ENCODE data around the gene ENTPD7.
"Not testable (repeated sequence)": the region's sequence is repeated elsewhere in the genome, so short reads cannot be mapped to it uniquely, and the experiment has no call there.

Gene ENTPD7

DNA sequence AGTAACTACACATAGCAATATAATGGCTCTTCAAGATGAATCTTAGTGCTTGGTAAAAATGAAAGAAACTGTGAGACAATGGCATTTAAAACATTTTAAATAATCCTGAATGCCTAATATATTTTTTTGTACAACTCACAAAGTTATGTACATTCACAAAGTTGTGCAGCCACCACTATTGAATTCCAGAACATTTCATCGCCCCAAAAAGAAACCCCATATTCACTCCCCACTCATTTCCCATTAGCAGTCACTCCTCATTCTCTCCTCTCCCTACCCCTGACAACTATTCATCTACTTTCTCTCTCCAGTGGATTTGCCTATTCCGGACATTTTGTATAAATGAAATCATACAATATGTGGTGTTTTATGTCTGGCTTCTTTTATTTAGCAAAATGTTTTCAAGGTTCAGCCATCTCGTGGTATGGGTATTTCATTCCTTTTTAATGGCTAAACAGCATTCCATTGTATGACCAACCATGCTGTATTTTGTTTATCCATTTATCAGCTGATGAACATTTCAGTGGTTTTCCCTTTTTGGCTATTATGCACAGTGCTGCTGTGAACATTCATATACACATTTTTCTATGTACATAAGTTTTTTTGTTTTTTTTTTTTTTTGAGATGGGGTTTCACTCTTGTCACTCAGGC is 34.7 kb downstream of the ENTPD7 start:
- peak; percentile 89 for DNase-seq

GRCh38 chr10:99695761-99696160 is 36.5 kb downstream of the ENTPD7 start:
- peak; percentile 15 for DNase-seq

DNA sequence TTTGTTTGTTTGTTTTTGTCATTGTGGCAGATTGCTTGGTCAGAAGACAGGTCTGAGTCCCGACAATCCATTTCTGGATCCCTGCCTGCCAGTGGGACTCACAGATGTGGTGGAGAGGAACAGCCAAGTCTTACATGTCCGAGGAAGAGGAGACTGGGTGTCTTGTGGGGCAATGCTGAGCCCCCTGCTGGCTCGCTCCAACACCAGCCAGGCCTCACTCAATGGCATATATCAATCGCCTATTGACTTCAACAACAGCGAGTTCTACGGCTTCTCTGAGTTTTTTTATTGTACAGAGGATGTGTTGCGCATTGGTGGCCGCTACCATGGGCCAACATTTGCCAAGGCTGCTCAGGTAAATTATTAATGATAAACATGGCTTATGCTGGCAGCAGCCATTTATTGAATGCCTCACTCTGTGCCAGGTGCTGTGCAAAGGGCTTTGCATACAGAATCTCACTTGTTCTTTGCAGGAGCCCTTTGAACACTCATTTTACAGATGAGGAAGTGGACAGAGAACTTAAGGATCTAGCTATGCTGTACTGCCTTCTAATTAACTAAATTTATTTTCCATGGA is 39.3 kb downstream of the ENTPD7 start:
- no peak for DNase-seq

DNA sequence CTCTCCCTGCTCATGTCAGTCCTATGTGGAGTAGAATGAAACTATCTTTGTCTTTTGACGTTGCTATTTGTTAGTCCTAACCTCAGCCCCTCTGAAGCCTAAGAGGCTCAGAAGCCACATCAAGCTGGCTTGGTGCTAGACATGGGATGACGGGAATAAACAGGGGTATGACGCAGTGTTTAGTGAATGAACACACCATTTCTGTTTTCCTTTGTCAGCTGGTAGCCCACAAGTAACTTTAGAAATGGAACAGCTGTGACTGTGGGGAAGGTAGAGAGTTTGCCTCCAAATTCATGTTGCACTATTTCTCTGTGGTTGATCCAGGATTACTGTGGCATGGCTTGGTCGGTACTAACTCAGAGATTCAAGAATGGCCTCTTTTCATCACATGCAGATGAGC is 41.3 kb downstream of the ENTPD7 start:
- no peak for DNase-seq

- no peak for DNase-seq
Observed at GRCh38 chr10:99708428-99709012, 49.2 kb downstream of the ENTPD7 start.

DNA sequence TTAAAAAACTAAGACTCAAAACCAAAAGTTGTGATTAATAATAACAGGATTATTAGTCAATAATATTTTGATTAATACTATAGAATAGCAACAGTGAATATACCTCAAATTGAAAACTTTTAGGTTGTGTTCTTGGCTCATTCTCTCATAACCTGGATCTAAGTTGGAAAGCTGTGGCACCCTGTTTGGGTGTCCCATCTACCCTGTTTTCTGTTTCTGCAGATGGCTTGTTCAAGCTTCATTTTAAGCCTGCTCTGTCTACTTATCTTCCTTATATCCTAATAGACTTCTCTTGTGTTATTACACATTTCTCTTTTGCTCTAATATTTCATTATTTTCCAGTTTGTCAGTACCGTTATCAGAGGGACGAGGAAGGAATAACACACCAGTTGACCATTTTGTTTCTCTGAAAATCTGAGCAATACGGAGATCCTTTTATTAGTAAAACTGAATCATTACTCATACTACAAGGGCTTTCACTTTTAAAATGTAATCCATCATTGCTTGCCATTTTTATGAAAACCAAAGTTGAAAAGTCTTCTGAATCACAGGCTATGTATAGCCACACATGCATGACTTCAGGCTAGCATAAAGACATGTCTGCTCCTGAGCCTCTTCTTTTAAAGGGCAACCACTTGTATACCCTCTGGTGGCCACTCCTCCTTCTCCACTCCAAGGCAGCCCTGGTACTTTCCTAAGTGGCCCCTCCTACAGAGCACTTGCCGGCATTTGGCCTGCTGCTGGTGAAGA is 50.3 kb downstream of the ENTPD7 start:
- peak; percentile 78 for DNase-seq

DNA sequence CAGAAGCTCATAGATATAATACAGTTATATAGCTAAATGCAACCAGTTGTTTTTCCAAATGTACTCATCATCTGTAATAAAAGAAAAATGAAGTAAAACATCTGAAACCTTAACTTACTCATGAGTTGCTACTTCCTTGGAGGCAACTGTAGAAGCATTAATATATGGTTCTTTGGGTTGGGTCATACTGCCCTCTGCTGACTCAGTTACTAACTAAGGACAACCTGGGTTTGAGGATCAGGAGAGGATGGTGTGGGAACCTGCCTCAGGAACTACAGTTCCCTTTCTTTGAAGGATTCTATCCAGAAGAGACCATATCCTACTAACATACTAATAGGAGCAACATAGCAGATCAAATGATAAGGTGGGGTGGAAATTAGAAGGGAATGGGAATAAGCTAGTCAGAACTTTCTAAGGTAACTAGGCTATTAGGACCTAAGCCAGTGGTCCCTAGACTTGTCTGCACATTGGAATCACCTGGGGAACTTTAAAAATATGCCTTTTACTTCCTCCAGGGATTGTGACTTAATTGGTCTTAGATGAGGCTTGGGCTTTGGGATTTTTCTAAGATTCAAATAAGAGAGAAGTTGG is 51.9 kb downstream of the ENTPD7 start:
- peak; percentile 71 for DNase-seq

GRCh38 chr10:99714446-99714845 is 55.1 kb downstream of the ENTPD7 start:
- DNase-seq, result no peak

GRCh38 chr10:99720387-99720786 is 61.1 kb downstream of the ENTPD7 start:
- DNase-seq, result no peak

DNA sequence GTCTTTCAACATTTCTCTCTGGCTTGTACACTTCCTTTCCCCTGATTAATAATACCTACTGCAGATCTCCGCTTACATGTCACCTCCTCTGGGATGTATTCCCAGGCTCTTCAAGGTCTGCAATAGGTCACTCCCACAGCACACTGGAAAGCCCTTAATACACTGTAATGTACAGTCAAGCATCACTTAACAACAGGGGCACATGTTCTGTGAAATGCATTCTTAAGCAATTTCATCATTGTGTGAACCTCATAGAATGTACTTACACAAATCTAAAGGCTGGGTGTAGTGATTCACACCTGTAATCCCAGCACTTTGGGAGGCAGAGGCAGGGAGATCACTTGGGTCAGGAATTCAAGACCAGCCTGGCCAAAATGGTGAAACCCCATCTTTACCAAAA is 70.7 kb downstream of the ENTPD7 start:
- DNase-seq, result peak; percentile 32

GRCh38 chr10:99731306-99732032 is 72.2 kb downstream of the ENTPD7 start:
- DNase-seq, result no peak

- peak; percentile 97 for DNase-seq
Observed at GRCh38 chr10:99732033-99732842, 72.9 kb downstream of the ENTPD7 start, which contains the start of the genes COX15 and CUTC. TSS of gene COX15 (minus strand) at chr10:99732127. CDS start at chr10:99732049, 78 bp downstream. TSS of gene CUTC (plus strand) at chr10:99732234. CDS start at chr10:99732349, 115 bp downstream.

DNA sequence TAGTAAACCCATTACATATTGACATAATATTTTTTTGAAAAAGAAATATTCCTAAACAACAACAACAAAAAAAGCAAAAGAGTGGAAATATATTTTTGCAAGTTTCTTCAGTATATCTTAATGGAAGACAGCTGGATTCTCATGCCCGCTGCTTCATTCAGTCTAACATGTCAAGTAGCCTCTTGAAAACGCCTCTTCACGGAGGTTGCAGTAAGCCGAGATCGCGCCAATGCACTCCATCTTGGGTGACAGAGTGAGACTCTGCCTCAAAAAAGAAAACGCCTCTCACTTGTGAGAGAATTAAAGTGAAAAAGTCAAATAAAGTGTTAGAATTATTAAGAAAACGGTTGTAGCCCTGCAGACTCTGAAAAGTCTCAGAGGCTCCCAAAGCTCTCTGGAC is 74.1 kb downstream of the ENTPD7 start:
- no peak for DNase-seq

- DNase-seq, result not testable (repeated sequence)
Observed at GRCh38 chr10:99734111-99734510, 74.8 kb downstream of the ENTPD7 start.

DNA sequence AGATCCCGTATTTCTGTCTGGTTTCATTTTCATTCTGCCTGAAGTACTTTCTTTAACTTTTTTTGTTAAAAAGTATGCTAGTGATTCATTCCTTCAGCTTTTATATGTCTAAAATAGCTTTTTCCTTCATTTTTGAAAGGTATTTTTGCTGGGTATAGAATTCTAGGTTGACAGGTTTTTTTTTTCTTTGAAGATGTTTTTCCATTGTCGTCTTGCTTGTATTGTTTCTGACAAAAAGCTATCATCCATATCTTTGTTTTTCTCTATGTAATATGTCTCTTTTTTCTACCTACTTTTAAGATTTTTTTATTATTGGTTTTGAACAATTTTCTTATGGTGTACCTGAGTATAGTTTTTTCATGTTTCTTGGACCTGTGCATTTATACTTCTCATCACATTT is 81.0 kb downstream of the ENTPD7 start:
- DNase-seq, result no peak

- DNase-seq, result peak; percentile 27
Observed at GRCh38 chr10:99740933-99741559, 81.7 kb downstream of the ENTPD7 start.

GRCh38 chr10:99742254-99742653 is 82.9 kb downstream of the ENTPD7 start:
- DNase-seq, result peak; percentile 52

DNA sequence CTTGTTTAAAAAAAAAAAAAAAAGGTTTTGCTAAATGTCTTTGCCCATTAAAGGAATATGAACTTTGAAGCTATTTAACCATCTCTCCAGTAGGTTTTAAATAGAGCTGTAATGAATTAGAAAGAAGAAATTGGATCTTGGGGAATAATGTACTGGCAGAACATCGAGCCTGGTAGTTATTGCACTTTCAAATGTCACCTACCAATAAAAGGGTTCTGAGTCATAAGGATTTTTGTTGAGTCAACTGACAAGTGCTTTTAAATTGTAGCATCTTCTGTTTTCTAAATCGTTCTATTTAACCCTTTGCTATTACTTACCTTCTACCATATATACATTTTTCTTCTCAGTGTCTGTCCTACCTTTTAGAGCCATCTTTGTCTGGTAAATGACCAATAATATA is 83.4 kb downstream of the ENTPD7 start:
- DNase-seq, result peak; percentile 74

- no peak for DNase-seq
Observed at GRCh38 chr10:99743841-99744240, 84.5 kb downstream of the ENTPD7 start.

GRCh38 chr10:99746166-99746565 is 86.9 kb downstream of the ENTPD7 start:
- not testable (repeated sequence) for DNase-seq

- no peak for DNase-seq
Observed at GRCh38 chr10:99748823-99749451, 89.6 kb downstream of the ENTPD7 start.

Measured in HCEC 1CT (cell line).